Measurements from ENCODE around the gene CALM1. TPM values are rescaled to one million over a fixed set of nuclear protein-coding genes. Genes with fewer than 3 reads are reported as not detected.

Gene CALM1
- total RNA-seq, 6 experiments from 2014 or later, result 143 to 207 (median 161) TPM

DNA sequence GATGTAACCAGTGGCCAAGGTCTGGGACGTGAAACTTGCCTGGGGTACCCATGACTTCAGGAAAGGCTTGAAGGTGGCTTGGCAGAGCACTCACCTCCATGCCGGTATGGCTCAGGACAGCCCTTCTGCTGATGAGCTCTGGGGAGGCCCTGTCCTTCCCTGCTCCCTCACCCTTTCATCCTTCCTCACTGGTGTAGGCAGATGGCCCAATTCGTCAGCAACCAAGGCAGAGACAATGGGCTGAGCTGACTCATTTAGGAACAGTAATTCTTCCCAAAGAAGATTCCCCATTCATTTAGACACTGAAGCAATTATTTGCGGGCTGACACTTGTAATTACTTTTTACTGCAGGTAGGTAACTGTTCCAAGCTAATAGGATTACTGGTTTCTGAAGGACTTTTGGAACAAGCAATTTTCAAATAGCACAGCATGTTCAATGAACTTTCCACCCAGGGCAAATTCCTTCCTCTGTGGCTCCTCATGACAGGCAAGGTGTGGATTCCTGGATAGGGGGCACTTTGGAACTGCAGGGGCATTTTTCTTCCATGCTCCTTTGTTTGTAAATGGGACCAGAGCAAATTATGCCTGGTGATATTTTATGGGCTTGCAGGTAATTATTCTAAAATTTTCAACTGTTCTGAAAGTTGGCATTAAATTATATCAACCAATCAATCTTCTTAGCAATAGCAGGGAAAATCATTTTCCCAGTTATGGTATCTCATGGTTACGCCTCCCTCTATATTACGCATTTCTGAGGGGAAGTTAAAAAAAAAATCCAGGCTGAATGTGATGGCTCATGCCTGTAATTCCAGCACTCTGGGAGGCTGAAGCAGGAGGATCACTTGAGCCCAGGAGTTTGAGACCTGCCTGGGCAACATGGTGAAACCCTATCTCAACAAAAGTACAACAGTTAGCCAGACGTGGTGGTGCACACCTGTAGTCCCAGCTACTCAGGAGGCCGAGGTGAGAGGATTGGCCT lies 41.0 kb upstream of the CALM1 start:
- Histone ChIP-seq H3K4me1 (peaks cover 0 to 28% (median 13%) of the 10 kb centered on the region in 4 donors), H3K9me3 (no peaks in the 10 kb centered on the region), H3K36me3 (no peaks in the 10 kb centered on the region), H3K4me3 (no peak overlapping the region), H3K27ac (peak overlapping the region in 2 of 3 donors; percentile 54 to 55), H3K27me3 (no peaks in the 10 kb centered on the region)
- ATAC-seq, result peak; percentile 50 to 62 (median 56)
- intact Hi-C loops (cut with DNase I), result no loop called here
- no peak for TF ChIP-seq POLR2A (IDR thresholded peaks at IDR 0.05)
- TF ChIP-seq, protein P1, sequence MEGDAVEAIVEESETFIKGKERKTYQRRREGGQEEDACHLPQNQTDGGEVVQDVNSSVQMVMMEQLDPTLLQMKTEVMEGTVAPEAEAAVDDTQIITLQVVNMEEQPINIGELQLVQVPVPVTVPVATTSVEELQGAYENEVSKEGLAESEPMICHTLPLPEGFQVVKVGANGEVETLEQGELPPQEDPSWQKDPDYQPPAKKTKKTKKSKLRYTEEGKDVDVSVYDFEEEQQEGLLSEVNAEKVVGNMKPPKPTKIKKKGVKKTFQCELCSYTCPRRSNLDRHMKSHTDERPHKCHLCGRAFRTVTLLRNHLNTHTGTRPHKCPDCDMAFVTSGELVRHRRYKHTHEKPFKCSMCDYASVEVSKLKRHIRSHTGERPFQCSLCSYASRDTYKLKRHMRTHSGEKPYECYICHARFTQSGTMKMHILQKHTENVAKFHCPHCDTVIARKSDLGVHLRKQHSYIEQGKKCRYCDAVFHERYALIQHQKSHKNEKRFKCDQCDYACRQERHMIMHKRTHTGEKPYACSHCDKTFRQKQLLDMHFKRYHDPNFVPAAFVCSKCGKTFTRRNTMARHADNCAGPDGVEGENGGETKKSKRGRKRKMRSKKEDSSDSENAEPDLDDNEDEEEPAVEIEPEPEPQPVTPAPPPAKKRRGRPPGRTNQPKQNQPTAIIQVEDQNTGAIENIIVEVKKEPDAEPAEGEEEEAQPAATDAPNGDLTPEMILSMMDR (IDR thresholded peaks at IDR 0.05), result no peak
- peak in 1 of 3 donors; percentile 52 for DNase-seq
- 65% methylated on average over 7 of the region's 8 CpGs for WGBS (ENCODE audit: insufficient coverage, low coverage, low lambda C conversion rate, missing lambda C conversion rate)

DNA sequence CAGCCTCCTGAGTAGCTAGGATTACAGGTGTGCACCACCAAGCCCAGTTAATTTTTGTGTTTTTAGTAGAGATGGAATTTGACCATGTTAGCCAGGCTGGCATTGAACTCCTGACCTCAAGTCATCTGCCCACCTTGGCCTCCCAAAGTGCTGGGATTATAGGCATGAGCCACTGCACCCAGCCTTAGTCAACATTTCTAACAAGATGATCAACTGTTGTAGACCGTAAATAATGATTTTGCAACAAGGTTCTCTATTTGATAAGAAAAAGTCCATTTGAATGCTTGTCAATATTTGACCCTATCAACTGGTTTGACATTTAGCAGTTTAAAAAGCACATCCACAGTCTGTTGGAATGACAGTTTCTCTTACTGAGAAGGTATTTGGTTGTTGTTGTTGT lies 39.9 kb upstream of the CALM1 start:
- Histone ChIP-seq H3K4me3 (no peak overlapping the region), H3K27ac (peak overlapping the region in 2 of 3 donors; percentile 17 to 61), H3K4me1 (peaks cover 0 to 28% (median 13%) of the 10 kb centered on the region in 4 donors), H3K9me3 (no peaks in the 10 kb centered on the region), H3K36me3 (no peaks in the 10 kb centered on the region), H3K27me3 (no peaks in the 10 kb centered on the region)
- TF ChIP-seq POLR2A (IDR thresholded peaks at IDR 0.05), result no peak
- TF ChIP-seq, protein P1 (IDR thresholded peaks at IDR 0.05), result no peak
- WGBS (ENCODE audit: insufficient coverage, low coverage, low lambda C conversion rate, missing lambda C conversion rate), result 23% methylated on average over 1 of the region's 1 CpG
- peak; percentile 72 to 80 (median 77) for ATAC-seq
- intact Hi-C loops (cut with DNase I), result no loop called here
- DNase-seq, result no peak

DNA sequence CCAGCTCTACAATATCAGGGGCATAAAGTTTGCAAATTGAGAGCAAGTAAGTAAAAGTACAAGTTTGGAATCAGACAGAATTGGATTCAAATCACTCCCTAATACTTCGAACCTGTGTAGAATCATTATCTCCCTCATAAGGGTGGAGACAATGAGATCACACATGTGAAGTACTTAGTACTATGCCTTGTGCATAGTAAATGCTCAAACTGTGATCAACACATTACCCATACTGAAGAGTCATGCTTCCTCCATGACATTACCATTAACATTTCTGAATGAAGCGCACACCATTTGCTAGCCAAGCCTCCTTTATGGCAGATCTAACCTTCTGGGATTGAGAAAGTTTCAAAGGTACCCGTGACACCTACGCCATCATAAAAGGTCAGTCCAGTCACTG lies 38.5 kb upstream of the CALM1 start:
- no peak overlapping the region for H3K27ac ChIP-seq
- H3K4me3 ChIP-seq, result no peak overlapping the region
- intact Hi-C loops (cut with DNase I), result no loop called here
- H3K27me3 ChIP-seq, result no peaks in the 10 kb centered on the region
- H3K4me1 ChIP-seq, result peaks cover 0 to 28% (median 13%) of the 10 kb centered on the region in 4 donors
- TF ChIP-seq POLR2A (IDR thresholded peaks at IDR 0.05), result no peak
- TF ChIP-seq, protein P1 (IDR thresholded peaks at IDR 0.05), result no peak
- no peaks in the 10 kb centered on the region for H3K9me3 ChIP-seq
- ATAC-seq (no peak), DNase-seq (no peak)
- H3K36me3 ChIP-seq, result no peaks in the 10 kb centered on the region
- 85% methylated on average over 4 of the region's 4 CpGs for WGBS (ENCODE audit: insufficient coverage, low coverage, low lambda C conversion rate, missing lambda C conversion rate)

DNA sequence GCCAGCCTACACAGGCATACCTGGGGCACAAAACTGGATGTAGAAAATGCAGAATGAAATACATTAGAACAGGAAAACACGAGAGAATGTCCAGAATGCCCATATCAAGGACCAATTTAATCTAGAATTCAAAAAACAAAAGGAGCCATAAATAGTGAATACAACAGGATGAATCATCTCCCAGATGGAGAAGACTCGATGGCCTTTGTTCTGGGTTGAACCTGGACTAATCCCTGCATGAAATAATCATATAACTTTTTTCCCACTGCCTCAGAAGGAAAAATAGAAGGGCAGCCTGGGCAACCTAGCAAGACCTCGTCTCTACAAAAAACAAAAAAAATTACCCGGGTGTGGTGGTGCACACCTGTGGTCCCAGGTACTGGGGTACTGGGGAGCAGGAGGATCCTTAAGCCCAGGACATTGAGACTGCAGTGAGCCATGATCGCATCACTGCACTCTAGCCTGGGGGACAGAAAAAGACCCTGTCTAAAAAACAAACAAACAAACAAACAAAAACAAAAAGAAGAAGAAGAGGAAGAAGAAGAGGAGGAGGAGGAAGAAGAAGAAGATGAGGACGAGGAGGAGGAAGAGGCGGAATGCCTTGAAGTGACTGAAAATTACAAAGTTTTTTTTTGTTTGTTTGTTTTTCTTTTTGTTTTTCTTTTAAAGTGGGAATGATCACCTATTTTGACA lies 34.8 kb upstream of the CALM1 start:
- intact Hi-C loops (cut with DNase I), result no loop called here

More for the DNA sequence above, 34.8 kb upstream of the CALM1 start:
- H3K4me3 ChIP-seq, result no peak overlapping the region
- H3K27me3 ChIP-seq, result no peaks in the 10 kb centered on the region
- no peak for TF ChIP-seq POLR2A (IDR thresholded peaks at IDR 0.05)
- TF ChIP-seq, protein P1 (IDR thresholded peaks at IDR 0.05), result no peak
- WGBS (ENCODE audit: insufficient coverage, low coverage, low lambda C conversion rate, missing lambda C conversion rate), result 79% methylated on average over 7 of the region's 7 CpGs
- no peaks in the 10 kb centered on the region for H3K9me3 ChIP-seq
- no peaks in the 10 kb centered on the region for H3K36me3 ChIP-seq
- H3K4me1 ChIP-seq, result peaks cover 0 to 16% (median 2%) of the 10 kb centered on the region in 4 donors
- ATAC-seq (no peak), DNase-seq (no peak)
- no peak overlapping the region for H3K27ac ChIP-seq
